IPS DF 19.7 (cell line): ENCODE data around the gene ITGAV.
A peak's percentile ranks its signal among the peaks of the same experiment; 100 is the strongest.
"Not testable (repeated sequence)": the region's sequence is repeated elsewhere in the genome, so short reads cannot be mapped to it uniquely, and the experiment has no call there.

Experiments used
- DNase-seq: peaks from one replicate; pipeline ENCODE4 v3.0.0-alpha.2; 2013; ENCODE audit warnings: low read depth, low spot score

Gene ITGAV

DNA sequence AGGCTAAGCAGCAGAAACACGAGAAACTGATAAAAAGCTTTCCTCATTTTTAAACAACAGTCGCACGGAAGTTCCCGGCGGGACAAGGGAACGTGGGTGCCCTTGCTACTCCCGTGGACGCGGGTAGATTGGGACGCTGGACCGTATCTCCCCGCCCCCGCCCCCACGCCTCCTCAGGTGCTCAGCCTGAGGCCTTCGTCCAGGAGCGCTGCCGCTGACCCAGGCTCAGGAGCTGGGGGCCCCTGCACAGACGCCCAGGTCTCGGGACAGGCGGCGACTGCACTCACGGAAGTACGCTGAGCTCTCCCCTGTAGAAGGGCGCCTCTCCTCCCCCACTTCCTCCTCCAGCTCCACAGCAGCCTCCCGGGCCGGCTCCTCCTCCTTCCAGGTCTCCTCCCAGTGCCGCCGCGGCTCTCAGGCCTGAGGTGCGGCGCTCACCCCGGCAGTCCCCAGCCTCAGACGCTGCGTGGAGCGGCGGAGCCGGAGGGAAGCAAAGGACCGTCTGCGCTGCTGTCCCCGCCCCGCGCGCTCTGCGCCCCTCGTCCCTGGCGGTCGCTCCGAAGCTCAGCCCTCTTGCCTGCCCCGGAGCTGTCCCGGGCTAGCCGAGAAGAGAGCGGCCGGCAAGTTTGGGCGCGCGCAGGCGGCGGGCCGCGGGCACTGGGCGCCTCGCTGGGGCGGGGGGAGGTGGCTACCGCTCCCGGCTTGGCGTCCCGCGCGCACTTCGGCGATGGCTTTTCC is at the start of gene ITGAV:
TSS of gene ITGAV (plus strand) at position 445 of the 738 bp plus-strand sequence. CDS start at position 728, 283 bp downstream.
- DNase-seq, result peak; percentile 60

DNA sequence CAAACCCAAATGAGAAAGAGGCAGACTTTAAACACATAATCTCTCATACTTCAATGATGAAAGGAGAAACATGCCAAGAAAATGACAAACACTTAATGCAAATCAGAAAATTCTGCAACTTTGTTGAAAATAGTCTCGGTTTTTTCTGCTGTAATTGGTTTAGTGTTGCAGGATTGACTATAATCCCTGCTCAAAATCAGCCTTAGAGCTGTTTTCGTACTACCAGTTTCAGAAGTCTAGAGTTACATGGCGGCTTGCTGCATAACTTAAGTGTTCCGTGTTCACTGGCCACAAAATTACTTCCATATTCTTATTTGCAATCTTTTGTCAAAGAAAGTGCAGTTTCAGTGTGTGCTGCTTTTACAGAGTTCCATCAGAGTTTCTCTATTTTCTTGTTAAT is 48.9 kb upstream of the ITGAV start:
- DNase-seq, result no peak

DNA sequence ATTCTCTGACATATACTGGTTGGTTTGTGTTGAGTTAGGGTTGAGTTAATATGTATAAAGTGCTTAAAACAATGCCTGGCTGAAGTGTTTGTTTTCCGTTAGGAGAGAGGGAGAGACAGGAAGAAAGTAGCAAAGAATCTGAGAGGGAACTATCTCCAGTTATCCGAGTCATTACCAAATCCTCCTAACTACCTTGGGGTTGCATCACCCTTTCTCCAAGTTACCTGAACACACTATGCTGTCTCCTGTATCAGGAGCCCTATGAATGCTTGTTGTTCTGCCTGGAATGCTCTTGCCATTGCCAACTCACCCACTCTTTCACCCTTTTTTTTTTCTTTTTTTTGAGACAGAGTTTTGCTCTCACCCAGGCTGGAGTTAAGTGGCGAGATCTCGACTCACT is 47.9 kb upstream of the ITGAV start:
- no peak for DNase-seq

DNA sequence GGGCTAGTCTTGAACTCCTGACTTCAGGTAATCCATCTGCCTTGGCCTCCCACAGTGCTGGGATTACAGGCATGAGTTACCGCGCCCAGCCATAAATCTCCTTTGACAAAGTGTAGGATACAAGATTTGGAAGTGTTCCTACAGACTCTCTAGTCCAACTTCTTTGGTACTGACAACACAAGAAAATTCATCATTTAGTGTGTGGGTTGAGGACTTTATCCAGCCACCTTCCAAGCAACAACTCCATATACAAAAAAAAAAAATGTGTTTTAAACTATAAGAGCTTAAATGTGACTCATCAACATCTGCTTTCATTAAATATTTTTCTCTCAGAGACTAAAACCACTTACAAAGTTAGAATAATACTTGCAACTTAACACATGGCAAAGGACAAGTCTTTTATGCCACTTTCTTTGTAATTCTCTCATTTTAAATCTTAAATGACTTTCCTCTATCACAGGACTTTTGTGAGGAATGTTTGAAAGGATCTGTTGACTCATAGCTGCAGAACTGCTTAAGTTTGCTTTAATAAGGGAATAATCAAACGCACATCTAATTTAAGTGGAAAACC is 46.2 kb upstream of the ITGAV start:
- no peak for DNase-seq

DNA sequence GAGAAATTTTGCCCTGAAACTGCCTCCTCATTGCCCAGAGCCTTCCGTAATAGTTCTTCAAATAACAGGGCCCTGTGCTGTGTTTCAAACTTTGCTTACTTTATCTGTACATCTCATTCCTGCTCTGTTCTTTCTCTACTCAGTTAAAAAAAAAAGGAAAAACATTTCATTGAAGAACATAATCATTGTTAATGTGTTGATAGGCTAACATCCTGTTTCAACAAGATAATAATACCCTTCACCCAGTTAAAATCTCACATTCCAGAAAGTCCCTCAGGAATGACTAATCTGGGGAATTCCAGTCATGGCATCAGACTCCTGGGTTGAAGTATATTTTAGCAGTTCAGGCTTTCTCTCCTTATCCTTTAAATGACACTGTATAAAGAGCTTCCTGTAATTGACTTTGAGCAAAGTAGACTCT is 45.6 kb upstream of the ITGAV start:
- no peak for DNase-seq

DNA sequence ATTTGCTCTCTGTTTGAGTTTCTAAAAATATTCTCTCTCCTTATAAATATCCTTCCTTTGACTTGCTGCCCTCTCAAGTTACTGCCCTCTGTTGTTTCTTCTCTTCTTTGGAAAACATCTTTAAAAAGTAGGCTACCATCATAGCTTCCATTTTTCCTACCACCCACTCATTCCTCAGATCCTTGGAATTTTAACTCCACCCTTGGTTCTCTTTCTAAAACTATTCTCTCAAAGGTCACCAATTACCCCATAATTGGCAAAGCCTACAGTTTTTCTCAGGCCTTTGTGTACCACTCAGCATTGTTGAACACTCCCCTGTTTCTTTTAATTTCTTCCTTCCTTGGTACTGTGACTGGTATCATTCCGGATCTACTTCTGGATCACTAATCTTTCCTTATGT is 43.0 kb upstream of the ITGAV start:
- no peak for DNase-seq

DNA sequence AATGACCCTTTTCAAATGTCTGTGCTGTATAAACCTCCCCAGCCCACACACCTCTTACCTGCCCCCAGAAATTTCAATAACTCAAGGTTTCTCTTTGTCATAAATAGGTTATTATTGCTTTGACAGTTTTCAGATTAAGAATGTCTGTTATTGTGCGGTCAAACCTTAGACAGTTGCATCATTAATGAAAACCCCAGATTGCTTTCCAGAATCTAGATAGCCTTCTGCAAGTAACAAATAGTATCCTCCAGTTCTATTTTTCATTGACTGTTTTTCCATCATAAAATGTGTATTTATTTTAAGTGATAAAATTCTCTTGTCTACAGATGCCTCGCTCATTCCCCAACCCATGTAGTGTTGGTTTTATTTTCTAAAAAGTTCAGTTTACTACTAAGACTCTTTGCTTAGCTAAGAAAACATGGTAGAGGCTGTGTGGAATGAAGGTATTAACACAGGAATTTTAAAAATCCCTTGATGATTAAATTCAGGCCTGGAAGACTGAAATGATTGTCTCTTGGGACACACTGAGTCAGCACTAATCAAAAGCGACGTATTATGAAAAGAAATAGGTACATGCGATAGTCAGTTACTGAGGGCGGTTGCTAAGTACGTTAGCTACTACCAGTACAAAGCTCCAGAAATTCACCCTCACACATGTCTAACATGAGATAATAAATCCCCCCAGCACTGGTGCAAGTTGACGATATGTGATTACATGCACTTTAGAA is 38.4 kb upstream of the ITGAV start:
- DNase-seq, result no peak

- no peak for DNase-seq
These were observed 35.4 kb upstream of the ITGAV start for GRCh38 chr2:186554429-186554828.

DNA sequence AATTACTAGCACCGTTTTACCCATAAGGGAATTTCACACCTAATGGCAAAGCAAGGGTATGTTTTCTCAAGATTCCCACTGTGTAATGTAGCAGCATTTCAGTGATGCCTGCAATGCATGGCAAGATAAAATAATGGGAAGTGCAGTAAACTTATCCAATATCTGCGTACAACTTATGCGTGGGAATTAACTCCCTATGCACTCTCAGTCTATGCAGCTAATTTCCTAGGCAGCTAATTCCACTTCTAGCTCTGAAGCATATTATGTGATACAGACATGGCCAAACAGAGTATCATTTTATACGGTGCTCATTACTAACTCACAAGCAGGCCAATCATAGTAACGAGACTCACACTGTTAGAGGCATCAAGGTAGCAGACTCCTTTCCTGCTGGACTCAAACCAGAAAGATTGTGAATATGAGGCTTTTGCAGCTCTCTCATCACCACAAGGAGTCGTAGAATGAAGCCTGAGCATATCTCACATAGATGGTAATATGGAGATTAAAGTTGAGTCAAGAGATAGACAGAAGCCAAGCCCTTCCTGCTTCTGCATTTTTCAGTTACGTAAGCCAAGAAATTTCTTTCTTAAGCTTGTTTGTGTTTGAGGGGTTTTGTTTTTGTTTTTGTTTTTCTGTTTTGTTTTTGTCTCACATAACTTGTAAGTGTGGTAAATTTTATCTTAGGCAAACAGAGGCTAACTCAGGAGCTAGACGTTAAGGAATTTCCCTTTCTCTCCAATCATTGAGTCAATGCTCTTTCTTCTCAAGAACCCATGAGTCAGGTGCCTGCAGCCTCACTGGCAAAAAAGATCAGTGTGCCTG is 34.8 kb upstream of the ITGAV start:
- no peak for DNase-seq

DNA sequence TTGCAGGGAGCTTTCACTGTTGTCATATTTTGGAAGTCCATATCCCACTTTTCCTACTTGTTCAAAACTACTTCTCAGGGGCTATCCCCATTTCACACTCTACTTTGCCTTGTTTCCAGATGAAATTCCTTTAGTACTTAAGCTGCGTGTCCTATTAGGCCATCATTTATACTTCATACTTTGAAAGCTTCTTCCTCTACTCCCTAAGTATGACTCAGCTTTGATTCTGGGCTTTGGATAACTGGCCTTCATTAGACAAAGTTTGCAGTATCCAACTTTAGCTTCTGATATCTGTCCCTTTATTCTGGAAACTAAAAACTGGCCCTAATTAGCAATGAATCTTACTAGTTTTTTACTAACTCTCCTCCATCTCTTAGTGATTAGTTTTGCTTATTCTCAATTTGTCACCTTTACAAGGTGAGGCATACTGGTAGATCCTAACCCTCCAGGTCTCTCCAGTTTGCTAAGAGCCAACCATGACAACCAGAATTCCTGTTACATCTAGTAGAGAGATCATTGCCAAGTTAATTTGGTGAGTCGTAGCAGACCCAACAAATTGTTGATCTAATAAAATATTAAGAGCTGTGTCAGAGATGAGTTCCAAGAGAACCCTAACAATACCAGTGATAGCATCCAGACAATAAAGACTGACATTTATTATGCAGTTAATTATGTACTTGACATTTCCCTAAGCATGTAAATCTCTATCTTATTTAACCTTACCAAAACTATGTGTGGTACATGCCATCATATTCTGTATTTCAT is 31.2 kb upstream of the ITGAV start:
- DNase-seq, result no peak

DNA sequence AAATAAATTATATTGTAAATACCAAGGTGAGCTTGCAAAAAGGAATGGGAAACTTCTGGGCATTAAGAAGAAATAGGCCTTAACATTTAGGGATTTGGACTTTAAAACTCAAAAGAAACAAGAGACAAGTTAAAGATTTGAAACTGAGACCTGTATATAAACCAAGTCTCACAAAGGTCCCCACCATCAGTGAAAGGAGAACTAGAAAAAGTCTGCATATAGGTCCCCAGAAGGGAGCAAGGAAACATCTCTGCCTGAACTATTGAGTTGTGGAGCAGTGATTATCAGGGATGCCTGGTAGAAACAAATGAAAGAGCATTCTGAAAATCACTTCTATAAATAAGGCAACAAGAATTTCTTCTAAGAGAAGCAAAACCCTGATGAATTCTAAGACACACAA is 30.5 kb upstream of the ITGAV start:
- no peak for DNase-seq

DNA sequence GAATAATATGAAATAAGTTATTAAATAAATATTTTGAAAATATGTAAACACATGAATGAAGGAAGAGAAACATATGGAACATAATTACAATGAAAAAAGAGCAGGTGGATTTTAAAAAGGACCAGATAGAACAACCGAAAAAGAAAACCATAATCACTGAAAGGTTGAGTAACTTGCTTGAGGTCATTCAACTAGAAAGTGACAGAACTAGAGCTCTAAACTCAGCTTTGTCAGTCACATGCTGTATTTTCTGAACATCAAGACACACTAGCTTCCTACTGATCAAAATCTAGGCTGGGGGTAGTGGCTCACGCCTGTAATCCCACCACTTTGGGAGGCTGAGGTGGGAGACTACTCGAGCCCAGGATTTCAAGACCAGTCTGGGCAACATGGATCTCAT is 30.0 kb upstream of the ITGAV start:
- no peak for DNase-seq

GRCh38 chr2:186560254-186560653 is 29.6 kb upstream of the ITGAV start:
- DNase-seq, result no peak

GRCh38 chr2:186561467-186562208 is 28.2 kb upstream of the ITGAV start:
- DNase-seq, result no peak

DNA sequence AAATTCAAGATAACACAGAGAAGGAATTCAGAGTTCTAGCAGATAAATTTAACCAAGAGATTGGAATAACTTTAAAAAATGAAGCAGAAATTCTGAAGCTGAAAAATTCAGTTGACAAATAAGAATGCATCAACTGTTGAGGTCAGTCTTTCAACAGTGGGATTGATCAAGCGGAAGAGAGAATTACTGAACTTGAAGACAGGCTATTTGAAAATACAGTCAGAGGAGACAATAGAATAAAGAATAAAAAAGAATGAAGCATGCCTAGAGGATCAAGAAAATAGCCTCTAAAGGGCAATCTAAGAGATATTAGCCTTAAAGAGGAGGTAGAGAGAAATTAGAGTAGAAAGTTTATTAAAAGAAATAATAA is 27.7 kb upstream of the ITGAV start:
- no peak for DNase-seq

DNA sequence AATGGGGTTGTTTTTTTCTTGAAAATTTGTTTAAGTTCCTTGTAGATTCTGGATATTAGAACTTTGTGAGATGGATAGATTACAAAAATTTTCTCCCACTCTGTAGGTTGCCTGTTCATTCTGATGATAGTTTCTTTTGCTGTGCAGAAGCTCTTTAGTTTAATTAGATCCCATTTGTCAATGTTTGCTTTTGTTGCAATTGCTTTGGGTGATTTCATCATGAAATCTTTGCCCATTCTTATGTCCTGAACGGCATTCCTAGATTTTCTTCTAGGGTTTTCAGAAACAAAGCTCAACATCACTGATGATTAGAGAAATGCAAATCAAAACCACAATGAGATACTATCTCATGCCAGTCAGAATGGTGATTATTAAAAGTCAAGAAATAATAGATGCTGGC is 21.3 kb upstream of the ITGAV start:
- DNase-seq, result not testable (repeated sequence)

GRCh38 chr2:186569127-186569526 is 20.7 kb upstream of the ITGAV start:
- not testable (repeated sequence) for DNase-seq

GRCh38 chr2:186569897-186570296 is 20.0 kb upstream of the ITGAV start:
- no peak for DNase-seq

GRCh38 chr2:186570604-186571003 is 19.3 kb upstream of the ITGAV start:
- no peak for DNase-seq

GRCh38 chr2:186572705-186573104 is 17.2 kb upstream of the ITGAV start:
- DNase-seq, result no peak

DNA sequence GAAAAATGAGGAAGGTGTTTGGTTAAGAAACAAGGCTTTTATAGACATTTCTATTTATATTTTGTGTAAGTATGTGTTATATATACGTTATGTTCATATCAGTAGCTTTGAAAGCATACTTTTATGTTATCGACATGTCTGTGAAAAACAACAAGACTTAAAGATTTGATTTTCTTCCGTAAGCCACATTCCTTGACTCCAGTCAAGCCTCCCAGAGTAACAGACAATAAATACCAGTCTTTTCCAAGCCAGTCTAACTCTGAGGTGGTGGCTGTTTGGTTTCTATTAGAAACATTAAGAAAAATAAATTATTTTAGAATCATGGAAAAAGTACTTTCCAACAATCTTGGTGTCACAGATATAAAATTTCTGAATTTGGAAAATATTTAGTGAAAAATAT is 16.3 kb upstream of the ITGAV start:
- DNase-seq, result no peak
